Neural progenitor cell (in vitro differentiated cells): ENCODE results near the gene NXF1. TPM values are rescaled to one million over a fixed set of nuclear protein-coding genes. Genes with fewer than 3 reads are reported as not detected.

Experiments used
- DNase-seq: peaks from one replicate; pipeline ENCODE4 v3.0.0-alpha.2; 2016; ENCODE audit warnings: low spot score
- H2AFZ ChIP-seq: fragments of 200-600 bp; sonication (generic); replicated peaks from 2 replicates; pipeline ENCODE4 v1.6.1; 2016; ENCODE audit warnings: antibody characterized with exemption
- H3F3A ChIP-seq: fragments of 200-600 bp; sonication (generic); 2 replicates; pipeline ENCODE4 v1.6.1; 2016; ENCODE audit warnings: antibody characterized with exemption, low read depth
- H3K27ac ChIP-seq: fragments of 200-600 bp; sonication (generic); 2 replicates; pipeline ENCODE4 v1.5.1; 2016; ENCODE audit warnings: mild to moderate bottlenecking
- H3K27me3 ChIP-seq: fragments of 200-600 bp; sonication (generic); 2 replicates; pipeline ENCODE4 v1.6.1; 2016; ENCODE audit warnings: mild to moderate bottlenecking, moderate library complexity
- H3K36me3 ChIP-seq: fragments of 200-600 bp; sonication (generic); 2 replicates; pipeline ENCODE4 v1.5.1; 2016
- H3K4me1 ChIP-seq: fragments of 200-600 bp; sonication (generic); 2 replicates; pipeline ENCODE4 v1.6.1; 2016; ENCODE audit warnings: mixed run types
- H3K4me2 ChIP-seq: fragments of 200-600 bp; sonication (generic); 2 replicates; pipeline ENCODE4 v1.6.1; 2016
- H3K4me3 ChIP-seq: fragments of 200-600 bp; sonication (generic); 2 replicates; pipeline ENCODE4 v1.5.1; 2016
- H3K79me2 ChIP-seq: fragments of 200-600 bp; sonication (generic); 2 replicates; pipeline ENCODE4 v1.6.1; 2016; ENCODE audit warnings: low read depth
- H3K9ac ChIP-seq: fragments of 200-600 bp; sonication (generic); 2 replicates; pipeline ENCODE4 v1.6.1; 2016
- H3K9me3 ChIP-seq: fragments of 200-600 bp; sonication (generic); 2 replicates; pipeline ENCODE4 v1.5.1; 2016; ENCODE audit warnings: low read depth
- H4K20me1 ChIP-seq: fragments of 200-600 bp; sonication (generic); 2 replicates; pipeline ENCODE4 v1.6.1; 2016; ENCODE audit warnings: low read depth
- H3K27ac Mint-ChIP-seq: 3 replicates; pipeline ENCODE4 v1.8.0; 2021; ENCODE audit warnings: mixed read lengths
- H3K27me3 Mint-ChIP-seq: 2 replicates; pipeline ENCODE4 v1.8.0; 2022; ENCODE audit warnings: low read depth, mild to moderate bottlenecking, inconsistent platforms, moderate library complexity, mixed read lengths; ENCODE audit not compliant: insufficient read depth
- H3K36me3 Mint-ChIP-seq: 3 replicates; pipeline ENCODE4 v1.8.0; 2021; ENCODE audit warnings: mixed read lengths
- H3K4me1 Mint-ChIP-seq: 3 replicates; pipeline ENCODE4 v1.8.0; 2021; ENCODE audit warnings: mixed read lengths
- H3K4me3 Mint-ChIP-seq: 3 replicates; pipeline ENCODE4 v1.8.0; 2021; ENCODE audit warnings: mild to moderate bottlenecking, moderate library complexity, mixed read lengths
- H3K9me3 Mint-ChIP-seq: 3 replicates; pipeline ENCODE4 v1.8.0; 2020; ENCODE audit warnings: mixed read lengths
- EZH2 ChIP-seq: fragments of 200-600 bp; sonication (generic); IDR thresholded peaks from 2 replicates; pipeline ENCODE4 v1.6.1; 2017; ENCODE audit warnings: antibody characterized with exemption, mild to moderate bottlenecking, moderate library complexity
- EZH2phosphoT487 ChIP-seq: fragments of 200-600 bp; sonication (generic); IDR thresholded peaks from 2 replicates; pipeline ENCODE4 v1.6.1; 2017; ENCODE audit warnings: antibody characterized with exemption
- microRNA-seq: library from miRNA; unstranded; fragments of <30 nt; microRNA quantifications from one replicate; pipeline ENCODE4, GENCODE V29; 2016
- small RNA-seq: library from RNA; depleted of rRNA; stranded (forward); fragments of <200 nt; gene quantifications from one replicate; pipeline ENCODE3, GENCODE V24; 2015
- total RNA-seq: library from RNA; depleted of rRNA; stranded (reverse); fragments of >200 nt; gene quantifications from 2 replicates; pipeline ENCODE4 v1.2.3, GENCODE V29; 2015; ENCODE audit warnings: low replicate concordance
- TF ChIP-seq, protein P1 (sequence below): fragments of 200-600 bp; sonication (generic); IDR thresholded peaks from 2 replicates; pipeline ENCODE4 v1.5.1; 2017; ENCODE audit warnings: antibody characterized with exemption, mild to moderate bottlenecking

Gene NXF1
- total RNA-seq, 1 donor from 2014 or later = 23.6 TPM

DNA sequence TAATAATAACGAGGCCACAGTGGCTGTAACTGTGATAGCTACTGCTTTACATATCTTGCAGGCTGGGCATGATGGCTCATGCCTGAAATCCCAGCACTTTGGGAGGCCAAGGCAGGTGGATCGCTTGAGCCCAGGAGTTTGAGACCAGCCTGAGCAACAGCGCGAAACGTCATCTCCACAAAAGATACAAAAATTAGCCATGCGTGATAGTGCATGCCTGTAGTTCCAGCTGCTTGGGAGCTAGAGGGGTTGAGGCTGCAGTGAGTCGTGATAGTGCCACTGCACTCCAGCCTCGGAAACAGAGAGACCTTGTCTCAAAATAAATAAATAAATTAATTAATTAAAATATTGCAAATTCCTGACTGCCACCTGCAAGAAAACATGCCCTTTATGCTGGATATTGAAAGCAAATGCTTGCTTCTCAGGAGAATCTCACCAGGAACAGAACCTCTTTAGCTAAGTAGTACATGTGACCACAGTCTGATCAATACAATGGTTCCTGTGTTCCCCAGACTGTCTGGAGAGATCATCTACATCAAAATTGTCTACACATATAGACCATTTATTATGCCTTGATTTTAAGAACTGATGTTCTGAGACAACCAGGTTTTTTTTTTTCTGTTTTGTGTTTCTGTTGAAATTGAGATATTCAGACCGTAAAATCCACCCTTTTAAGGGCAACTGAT, 57.6 kb downstream of the NXF1 start:
- Mint-ChIP-seq H3K9me3 (no peaks in the 10 kb centered on the region), H3K27me3 (peaks cover 3% of the 10 kb centered on the region), H3K36me3 (peaks cover 4% of the 10 kb centered on the region), H3K4me1 (peaks cover 6% of the 10 kb centered on the region), H3K4me3 (no peak overlapping the region), H3K27ac (peak overlapping the region; percentile 46)
- H3K79me2 ChIP-seq = peaks cover 24% of the 10 kb centered on the region
- H3K9ac ChIP-seq = no peak overlapping the region
- no peak overlapping the region for H2AFZ ChIP-seq
- no peaks in the 10 kb centered on the region for H4K20me1 ChIP-seq
- no peaks in the 10 kb centered on the region for H3K9me3 ChIP-seq
- H3K27me3 ChIP-seq = no peaks in the 10 kb centered on the region
- H3F3A ChIP-seq = peaks cover 7% of the 10 kb centered on the region
- H3K4me1 ChIP-seq = no peaks in the 10 kb centered on the region
- H3K27ac ChIP-seq = no peak overlapping the region
- no peak for DNase-seq
- H3K4me2 ChIP-seq = no peak overlapping the region
- no peaks in the 10 kb centered on the region for H3K36me3 ChIP-seq
- TF ChIP-seq EZH2 (no peak), EZH2phosphoT487 (no peak)
- TF ChIP-seq, protein P1, sequence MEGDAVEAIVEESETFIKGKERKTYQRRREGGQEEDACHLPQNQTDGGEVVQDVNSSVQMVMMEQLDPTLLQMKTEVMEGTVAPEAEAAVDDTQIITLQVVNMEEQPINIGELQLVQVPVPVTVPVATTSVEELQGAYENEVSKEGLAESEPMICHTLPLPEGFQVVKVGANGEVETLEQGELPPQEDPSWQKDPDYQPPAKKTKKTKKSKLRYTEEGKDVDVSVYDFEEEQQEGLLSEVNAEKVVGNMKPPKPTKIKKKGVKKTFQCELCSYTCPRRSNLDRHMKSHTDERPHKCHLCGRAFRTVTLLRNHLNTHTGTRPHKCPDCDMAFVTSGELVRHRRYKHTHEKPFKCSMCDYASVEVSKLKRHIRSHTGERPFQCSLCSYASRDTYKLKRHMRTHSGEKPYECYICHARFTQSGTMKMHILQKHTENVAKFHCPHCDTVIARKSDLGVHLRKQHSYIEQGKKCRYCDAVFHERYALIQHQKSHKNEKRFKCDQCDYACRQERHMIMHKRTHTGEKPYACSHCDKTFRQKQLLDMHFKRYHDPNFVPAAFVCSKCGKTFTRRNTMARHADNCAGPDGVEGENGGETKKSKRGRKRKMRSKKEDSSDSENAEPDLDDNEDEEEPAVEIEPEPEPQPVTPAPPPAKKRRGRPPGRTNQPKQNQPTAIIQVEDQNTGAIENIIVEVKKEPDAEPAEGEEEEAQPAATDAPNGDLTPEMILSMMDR = no peak
- H3K4me3 ChIP-seq = no peak overlapping the region

Small RNA genes lying within 50 kb of the gene (microRNA-seq; reads per million reads assigned to microRNA genes)
- not detected for gene MIR6514
- not detected for gene MIR6748

Small RNA genes lying within 50 kb of the gene (small RNA-seq; reads per million reads assigned to genes)
- gene MIR6514 (0.11 reads per million), gene RF00099 (not detected), gene RNU6-118P (not detected), gene SNORD22 (not detected), gene SNORD26 (not detected), gene SNORD27 (not detected), gene SNORD28 (not detected), gene SNORD30 (3,128 reads per million, percentile 100 among the genes with 10 or more reads in this experiment)

Other genes with a start within 250 kb of the NXF1 start
- gene EEF1G, start 231.5 kb downstream of the NXF1 start, total RNA-seq = 2,358 and 3,183 TPM in 2 replicates
- 4.8 and 23.1 TPM in 2 replicates for gene TUT1, start 213.9 kb downstream of the NXF1 start, total RNA-seq
- gene MTA2, start 203.6 kb downstream of the NXF1 start, total RNA-seq = 108 and 135 TPM in 2 replicates
- 4.0 and 26.6 TPM in 2 replicates for gene EML3, start 192.7 kb downstream of the NXF1 start, total RNA-seq
- 2.2 TPM in 1 of 2 replicates, not detected in the other for gene ROM1, start 192.2 kb downstream of the NXF1 start, total RNA-seq
- 21.2 and 44.0 TPM in 2 replicates for gene B3GAT3, start 183.5 kb downstream of the NXF1 start, total RNA-seq
- 202 and 292 TPM in 2 replicates for gene GANAB, start 158.8 kb downstream of the NXF1 start, total RNA-seq
- 7.8 and 21.3 TPM in 2 replicates for gene INTS5, start 152.1 kb downstream of the NXF1 start, total RNA-seq
- 51.5 and 73.3 TPM in 2 replicates for gene C11orf98, start 140.2 kb downstream of the NXF1 start, total RNA-seq
- gene CSKMT, start 140.1 kb downstream of the NXF1 start, total RNA-seq = 4.3 and 6.7 TPM in 2 replicates
- gene UQCC3, start 133.8 kb downstream of the NXF1 start, total RNA-seq = 5.7 and 11.7 TPM in 2 replicates
- gene LBHD1, start 133.2 kb downstream of the NXF1 start, total RNA-seq = 3.4 and 4.0 TPM in 2 replicates
- gene UBXN1, start 126.4 kb downstream of the NXF1 start, total RNA-seq = 60.7 and 129 TPM in 2 replicates
- 0.40 TPM in 1 of 2 replicates, not detected in the other for gene LRRN4CL, start 115.9 kb downstream of the NXF1 start, total RNA-seq
- 34.6 and 63.1 TPM in 2 replicates for gene BSCL2, start 98.0 kb downstream of the NXF1 start, total RNA-seq
- 2.0 TPM in 1 of 2 replicates, not detected in the other for gene GNG3, start 97.8 kb downstream of the NXF1 start, total RNA-seq
- gene HNRNPUL2, start 78.0 kb downstream of the NXF1 start, total RNA-seq = 30.9 and 32.5 TPM in 2 replicates
- gene TTC9C, start 77.0 kb downstream of the NXF1 start, total RNA-seq = 55.7 and 78.4 TPM in 2 replicates
- 9.2 and 22.8 TPM in 2 replicates for gene ZBTB3, start 51.3 kb downstream of the NXF1 start, total RNA-seq
- 88.7 and 117 TPM in 2 replicates for gene POLR2G, start 43.9 kb downstream of the NXF1 start, total RNA-seq
- gene TAF6L, start 34.0 kb downstream of the NXF1 start, total RNA-seq = 28.9 and 39.9 TPM in 2 replicates
- 24.5 and 40.4 TPM in 2 replicates for gene TMEM179B, start 18.0 kb downstream of the NXF1 start, total RNA-seq
- 9.9 and 38.9 TPM in 2 replicates for gene TMEM223, start 13.4 kb downstream of the NXF1 start, total RNA-seq
- 30.2 and 32.9 TPM in 2 replicates for gene STX5, start 26.6 kb upstream of the NXF1 start, total RNA-seq
- not detected in 2 replicates for gene TEX54, start 27.4 kb upstream of the NXF1 start, total RNA-seq
- gene WDR74, start 34.1 kb upstream of the NXF1 start, total RNA-seq = 40.0 and 47.4 TPM in 2 replicates
- gene SLC3A2, start 75.5 kb upstream of the NXF1 start, total RNA-seq = 99.8 and 130 TPM in 2 replicates
- gene CHRM1, start 115.9 kb upstream of the NXF1 start, total RNA-seq = not detected in 2 replicates
- not detected in 2 replicates for gene SLC22A6, start 179.5 kb upstream of the NXF1 start, total RNA-seq
- gene SLC22A8, start 210.4 kb upstream of the NXF1 start, total RNA-seq = not detected in 2 replicates